Measurements from ENCODE around the gene CEP70.

DNA sequence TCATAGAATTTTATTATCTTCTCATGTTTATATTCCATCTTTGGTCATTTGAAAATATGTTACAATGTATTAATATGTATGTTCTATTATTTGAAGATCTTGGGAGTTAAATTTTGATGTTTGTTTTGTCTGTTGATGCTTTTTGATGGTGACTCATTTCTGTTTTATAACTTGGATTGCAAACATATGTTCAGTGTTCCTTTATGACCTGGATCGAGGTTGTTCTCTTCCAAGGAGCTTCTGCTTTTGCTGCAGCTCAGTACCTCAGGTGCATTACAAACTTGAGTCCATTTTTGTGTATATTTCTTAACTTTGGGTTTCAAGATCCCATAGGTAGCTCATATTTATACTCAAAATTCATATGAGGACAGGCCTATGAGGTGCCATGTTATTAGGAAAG is 122.6 kb downstream of the CEP70 start:
- TF ChIP-seq, protein P1, sequence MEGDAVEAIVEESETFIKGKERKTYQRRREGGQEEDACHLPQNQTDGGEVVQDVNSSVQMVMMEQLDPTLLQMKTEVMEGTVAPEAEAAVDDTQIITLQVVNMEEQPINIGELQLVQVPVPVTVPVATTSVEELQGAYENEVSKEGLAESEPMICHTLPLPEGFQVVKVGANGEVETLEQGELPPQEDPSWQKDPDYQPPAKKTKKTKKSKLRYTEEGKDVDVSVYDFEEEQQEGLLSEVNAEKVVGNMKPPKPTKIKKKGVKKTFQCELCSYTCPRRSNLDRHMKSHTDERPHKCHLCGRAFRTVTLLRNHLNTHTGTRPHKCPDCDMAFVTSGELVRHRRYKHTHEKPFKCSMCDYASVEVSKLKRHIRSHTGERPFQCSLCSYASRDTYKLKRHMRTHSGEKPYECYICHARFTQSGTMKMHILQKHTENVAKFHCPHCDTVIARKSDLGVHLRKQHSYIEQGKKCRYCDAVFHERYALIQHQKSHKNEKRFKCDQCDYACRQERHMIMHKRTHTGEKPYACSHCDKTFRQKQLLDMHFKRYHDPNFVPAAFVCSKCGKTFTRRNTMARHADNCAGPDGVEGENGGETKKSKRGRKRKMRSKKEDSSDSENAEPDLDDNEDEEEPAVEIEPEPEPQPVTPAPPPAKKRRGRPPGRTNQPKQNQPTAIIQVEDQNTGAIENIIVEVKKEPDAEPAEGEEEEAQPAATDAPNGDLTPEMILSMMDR (conservative IDR thresholded peaks at IDR 0.05; ENCODE audit: low read depth, low read length) = no peak
- TF ChIP-seq EZH2 (IDR thresholded peaks at IDR 0.05; ENCODE audit: borderline replicate concordance, low read depth, low read length, poor library complexity, severe bottlenecking) = no peak
